ENCODE data around the gene NUP85. TPM values are rescaled to one million over a fixed set of nuclear protein-coding genes. Genes with fewer than 3 reads are reported as not detected.

NUP85 gene
- total and polyA plus RNA-seq, 4 experiments from 2014 or later: 33.4 to 164 (median 93.1) TPM

GRCh38 chr17:75242461-75243042, 37.1 kb downstream of the NUP85 start:
- peak overlapping the region; percentile 94 to 99 (median 98) for H3K27ac Mint-ChIP-seq
- H3K4me1 Mint-ChIP-seq: peaks cover 32 to 62% (median 43%) of the 10 kb centered on the region in 4 donors
- intact Hi-C loops (cut with micrococcal nuclease): no loop called here
- peaks cover 37 to 68% of the 10 kb centered on the region in 2 donors for H3K36me3 Mint-ChIP-seq
- CTCF ChIA-PET (ENCODE audit: partially characterized antibody): interaction anchor here (1.1 to 5.7 kb wide), 7 partner anchors 18 to 170 kb away, joined by 3 to 42 read pairs (median 4); partner anchors contain the start of gene MIF4GD
- Histone ChIP-seq H3K36me3 (ENCODE audit: insufficient read depth, low read length) (peaks cover 64% of the 10 kb centered on the region), H3K9me3 (ENCODE audit: control insufficient read depth in 1 of 2, low read length in 2 of 2) (no peaks in the 10 kb centered on the region), H3K27ac (ENCODE audit: low read depth, low read length) (peak overlapping the region; percentile 67), H3K27me3 (ENCODE audit: insufficient read depth, low read length) (no peaks in the 10 kb centered on the region), H3K4me1 (ENCODE audit: insufficient read depth, low read length) (peaks cover 57% of the 10 kb centered on the region), H3K4me3 (ENCODE audit: low read length in 2 of 2) (no peak overlapping the region)
- peak; percentile 77 to 89 (median 80) for DNase-seq
- H3K4me3 Mint-ChIP-seq: peak overlapping the region; percentile 11 to 81 (median 58)
- no peaks in the 10 kb centered on the region for H3K9me3 Mint-ChIP-seq
- POLR2A ChIA-PET (ENCODE audit: partially characterized antibody): interaction anchor here (1.3 to 8.6 kb wide), 7 partner anchors 8 to 424 kb away, joined by 3 to 62 read pairs (median 8); partner anchors contain the start of genes GGA3, GRB2, MIF4GD and MRPS7
- no peaks in the 10 kb centered on the region for H3K27me3 Mint-ChIP-seq

- Mint-ChIP-seq H3K36me3 (peaks cover 30 to 60% of the 10 kb centered on the region in 2 donors), H3K4me1 (peaks cover 27 to 53% (median 37%) of the 10 kb centered on the region in 4 donors), H3K4me3 (peak overlapping the region in 5 of 8 donors; percentile 20 to 66 (median 46)), H3K9me3 (no peaks in the 10 kb centered on the region), H3K27me3 (no peaks in the 10 kb centered on the region), H3K27ac (peak overlapping the region; percentile 80 to 99 (median 98))
- DNase-seq: peak in 1 of 5 donors; percentile 23
- Histone ChIP-seq H3K4me3 (ENCODE audit: low read length in 2 of 2) (no peak overlapping the region), H3K4me1 (ENCODE audit: insufficient read depth, low read length) (peaks cover 50% of the 10 kb centered on the region), H3K27ac (ENCODE audit: low read depth, low read length) (peak overlapping the region; percentile 67), H3K36me3 (ENCODE audit: insufficient read depth, low read length) (peaks cover 47% of the 10 kb centered on the region), H3K27me3 (ENCODE audit: insufficient read depth, low read length) (no peaks in the 10 kb centered on the region), H3K9me3 (ENCODE audit: control insufficient read depth in 1 of 2, low read length in 2 of 2) (no peaks in the 10 kb centered on the region)
- intact Hi-C loops (cut with micrococcal nuclease): no loop called here
- ChIA-PET CTCF (ENCODE audit: partially characterized antibody) (interaction anchor here (0.8 to 1.1 kb wide), 2 partner anchors 16 to 27 kb away, joined by 3 read pairs; partner anchors contain the start of gene MIF4GD), POLR2A (ENCODE audit: partially characterized antibody) (interaction anchor here (4.4 to 8.6 kb wide), 2 partner anchors 17 to 26 kb away, joined by 44 to 62 read pairs; partner anchors contain the start of genes GGA3, MIF4GD and MRPS7)
Measured at GRCh38 chr17:75244133-75244866, 38.8 kb downstream of the NUP85 start.

DNA sequence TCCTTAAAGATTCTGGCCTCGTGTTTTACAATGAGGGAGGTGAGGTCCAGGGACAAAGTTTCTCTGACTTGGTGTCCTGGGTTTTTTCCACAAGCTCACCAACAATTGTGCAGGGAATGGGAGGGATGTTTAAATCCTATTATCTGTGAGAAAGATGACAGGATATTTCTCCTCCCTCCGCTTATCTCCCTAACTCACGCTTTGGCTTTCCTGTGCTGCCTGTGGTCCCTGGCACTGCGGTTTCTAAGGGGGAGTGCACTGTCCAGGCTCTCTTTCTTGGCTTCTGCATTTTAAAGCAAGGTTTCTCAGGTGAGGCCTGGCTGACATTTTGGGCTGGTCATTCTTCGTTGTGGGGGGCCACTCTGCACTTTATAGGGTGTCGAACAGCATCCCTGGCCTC, 39.5 kb downstream of the NUP85 start:
- Mint-ChIP-seq H3K9me3 (no peaks in the 10 kb centered on the region), H3K4me1 (peaks cover 34 to 60% (median 44%) of the 10 kb centered on the region in 4 donors), H3K4me3 (no peak overlapping the region), H3K36me3 (peaks cover 30 to 62% of the 10 kb centered on the region in 2 donors), H3K27ac (peak overlapping the region in 2 of 7 donors; percentile 23 to 80), H3K27me3 (no peaks in the 10 kb centered on the region)
- intact Hi-C loops (cut with micrococcal nuclease): no loop called here
- H3K9me3 ChIP-seq (ENCODE audit: control insufficient read depth in 1 of 2, low read length in 2 of 2): no peaks in the 10 kb centered on the region
- ChIA-PET POLR2A (ENCODE audit: partially characterized antibody) (interaction anchor here (4.4 kb wide), 1 partner anchor 16 kb away, joined by 44 read pairs; the partner anchor contains the start of genes GGA3 and MRPS7), CTCF (ENCODE audit: partially characterized antibody) (interaction anchor here (1.1 kb wide), 1 partner anchor 26 kb away, joined by 3 read pairs; the partner anchor contains the start of gene MIF4GD)
- H3K27ac ChIP-seq (ENCODE audit: low read depth, low read length): no peak overlapping the region
- no peak for DNase-seq
- peaks cover 40% of the 10 kb centered on the region for H3K36me3 ChIP-seq (ENCODE audit: insufficient read depth, low read length)
- no peaks in the 10 kb centered on the region for H3K27me3 ChIP-seq (ENCODE audit: insufficient read depth, low read length)
- H3K4me3 ChIP-seq (ENCODE audit: low read length in 2 of 2): no peak overlapping the region
- H3K4me1 ChIP-seq (ENCODE audit: insufficient read depth, low read length): peaks cover 57% of the 10 kb centered on the region

DNA sequence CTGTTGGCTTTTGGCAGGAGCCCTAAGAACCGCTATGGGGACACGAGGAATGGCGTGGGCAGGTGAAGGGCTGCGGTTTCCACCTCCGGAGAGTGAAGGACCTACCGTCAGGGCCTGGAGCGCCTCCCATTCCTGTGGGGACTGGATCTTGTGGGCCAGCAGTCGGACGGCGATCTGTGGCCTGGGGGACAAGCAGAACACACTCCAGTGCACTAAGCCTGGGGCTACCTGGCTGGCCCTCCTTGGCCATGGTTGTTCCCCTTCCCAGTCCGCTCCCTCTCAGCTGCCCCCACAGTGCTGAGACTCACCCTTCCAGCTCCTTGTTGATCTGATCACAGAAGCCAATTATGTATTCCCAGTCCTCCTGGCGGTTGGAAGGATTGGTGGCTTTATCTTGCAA, 40.9 kb downstream of the NUP85 start:
- DNase-seq: no peak
- peaks cover 26% of the 10 kb centered on the region for H3K36me3 ChIP-seq (ENCODE audit: insufficient read depth, low read length)
- Mint-ChIP-seq H3K27me3 (no peaks in the 10 kb centered on the region), H3K4me3 (no peak overlapping the region), H3K27ac (peak overlapping the region in 2 of 7 donors; percentile 77 to 79), H3K36me3 (peaks cover 29 to 59% of the 10 kb centered on the region in 2 donors), H3K9me3 (no peaks in the 10 kb centered on the region), H3K4me1 (peaks cover 40 to 64% (median 50%) of the 10 kb centered on the region in 4 donors)
- H3K27ac ChIP-seq (ENCODE audit: low read depth, low read length): no peak overlapping the region
- H3K27me3 ChIP-seq (ENCODE audit: insufficient read depth, low read length): no peaks in the 10 kb centered on the region
- CTCF ChIA-PET (ENCODE audit: partially characterized antibody): interaction anchor here (1.5 kb wide), 1 partner anchor 25 kb away, joined by 5 read pairs; the partner anchor contains the start of gene MIF4GD
- no peak overlapping the region for H3K4me3 ChIP-seq (ENCODE audit: low read length in 2 of 2)
- POLR2A ChIA-PET (ENCODE audit: partially characterized antibody): interaction anchor here (0.6 to 1.1 kb wide), 2 partner anchors 17 to 43 kb away, joined by 3 to 4 read pairs; partner anchors contain the start of gene SLC25A19
- intact Hi-C loops (cut with micrococcal nuclease): no loop called here
- H3K9me3 ChIP-seq (ENCODE audit: control insufficient read depth in 1 of 2, low read length in 2 of 2): no peaks in the 10 kb centered on the region
- H3K4me1 ChIP-seq (ENCODE audit: insufficient read depth, low read length): peaks cover 57% of the 10 kb centered on the region

DNA sequence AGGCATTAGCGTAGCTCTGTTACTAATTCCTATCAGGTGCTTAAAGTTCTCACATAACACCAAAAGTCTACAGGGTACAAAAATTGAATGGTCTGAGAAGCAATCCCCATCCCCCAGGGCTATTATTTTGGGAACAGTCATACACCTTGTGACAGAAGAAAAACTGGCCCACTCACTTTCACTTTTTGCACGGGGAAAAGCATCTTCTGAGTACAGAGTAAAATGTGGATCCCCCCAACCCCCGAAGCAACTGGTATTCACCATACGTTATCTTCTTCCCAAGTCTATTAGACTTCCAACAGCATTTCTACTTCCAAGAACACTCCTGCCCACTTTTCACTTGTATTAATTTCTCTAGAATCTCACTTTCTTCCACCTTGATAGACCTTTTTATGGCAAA, 44.1 kb downstream of the NUP85 start:
- no peak for DNase-seq
- no peak overlapping the region for H3K4me3 ChIP-seq (ENCODE audit: low read length in 2 of 2)
- peak overlapping the region; percentile 78 to 90 (median 84) for H3K4me3 Mint-ChIP-seq
- peaks cover 44% of the 10 kb centered on the region for H3K4me1 ChIP-seq (ENCODE audit: insufficient read depth, low read length)
- POLR2A ChIA-PET (ENCODE audit: partially characterized antibody): interaction anchor here (1.6 to 4.3 kb wide), 4 partner anchors 8 to 40 kb away, joined by 7 to 50 read pairs (median 12); partner anchors contain the start of genes GGA3, MIF4GD, MRPS7 and SLC25A19
- H3K9me3 ChIP-seq (ENCODE audit: control insufficient read depth in 1 of 2, low read length in 2 of 2): no peaks in the 10 kb centered on the region
- CTCF ChIA-PET (ENCODE audit: partially characterized antibody): interaction anchor here (1.1 to 3.7 kb wide), 8 partner anchors 10 to 370 kb away, joined by 3 to 21 read pairs (median 4); partner anchors contain the start of genes MRPL58 and NUP85
- peak overlapping the region; percentile 51 for H3K27ac ChIP-seq (ENCODE audit: low read depth, low read length)
- no peaks in the 10 kb centered on the region for H3K9me3 Mint-ChIP-seq
- H3K27me3 Mint-ChIP-seq: no peaks in the 10 kb centered on the region
- peak overlapping the region; percentile 90 to 99 (median 95) for H3K27ac Mint-ChIP-seq
- peaks cover 16% of the 10 kb centered on the region for H3K36me3 ChIP-seq (ENCODE audit: insufficient read depth, low read length)
- H3K27me3 ChIP-seq (ENCODE audit: insufficient read depth, low read length): no peaks in the 10 kb centered on the region
- intact Hi-C loops (cut with micrococcal nuclease): no loop called here
- H3K4me1 Mint-ChIP-seq: peaks cover 25 to 62% (median 46%) of the 10 kb centered on the region in 4 donors
- H3K36me3 Mint-ChIP-seq: peaks cover 14 to 31% of the 10 kb centered on the region in 2 donors

GRCh38 chr17:75250009-75250471, 44.6 kb downstream of the NUP85 start:
- Histone ChIP-seq H3K9me3 (ENCODE audit: control insufficient read depth in 1 of 2, low read length in 2 of 2) (no peaks in the 10 kb centered on the region), H3K27ac (ENCODE audit: low read depth, low read length) (peak overlapping the region; percentile 51), H3K4me3 (ENCODE audit: low read length in 2 of 2) (peak overlapping the region in 1 of 2 donors; percentile 35), H3K27me3 (ENCODE audit: insufficient read depth, low read length) (no peaks in the 10 kb centered on the region), H3K36me3 (ENCODE audit: insufficient read depth, low read length) (peaks cover 16% of the 10 kb centered on the region), H3K4me1 (ENCODE audit: insufficient read depth, low read length) (peaks cover 40% of the 10 kb centered on the region)
- DNase-seq: peak in 4 of 5 donors; percentile 43 to 91 (median 50)
- ChIA-PET CTCF (ENCODE audit: partially characterized antibody) (interaction anchor here (1.1 to 3.7 kb wide), 9 partner anchors 10 to 370 kb away, joined by 3 to 21 read pairs (median 4); partner anchors contain the start of genes MRPL58 and NUP85), POLR2A (ENCODE audit: partially characterized antibody) (interaction anchor here (1.6 to 4.3 kb wide), 4 partner anchors 9 to 39 kb away, joined by 7 to 50 read pairs (median 12); partner anchors contain the start of genes GGA3, MIF4GD, MRPS7 and SLC25A19)
- intact Hi-C loops (cut with micrococcal nuclease): loop anchor here (1.0 kb wide), 1 partner anchor 11 kb away; the partner anchor contains the start of genes GGA3 and MRPS7
- H3K4me3 Mint-ChIP-seq: peak overlapping the region; percentile 78 to 90 (median 84)
- H3K27ac Mint-ChIP-seq: peak overlapping the region; percentile 90 to 99 (median 95)
- peaks cover 24 to 64% (median 48%) of the 10 kb centered on the region in 4 donors for H3K4me1 Mint-ChIP-seq
- H3K27me3 Mint-ChIP-seq: no peaks in the 10 kb centered on the region
- H3K9me3 Mint-ChIP-seq: no peaks in the 10 kb centered on the region
- peaks cover 12 to 29% of the 10 kb centered on the region in 2 donors for H3K36me3 Mint-ChIP-seq

All from CD4-positive, alpha-beta memory T cell (primary cell).